Measurements from ENCODE around the gene CRAMP1.

Gene CRAMP1

DNA sequence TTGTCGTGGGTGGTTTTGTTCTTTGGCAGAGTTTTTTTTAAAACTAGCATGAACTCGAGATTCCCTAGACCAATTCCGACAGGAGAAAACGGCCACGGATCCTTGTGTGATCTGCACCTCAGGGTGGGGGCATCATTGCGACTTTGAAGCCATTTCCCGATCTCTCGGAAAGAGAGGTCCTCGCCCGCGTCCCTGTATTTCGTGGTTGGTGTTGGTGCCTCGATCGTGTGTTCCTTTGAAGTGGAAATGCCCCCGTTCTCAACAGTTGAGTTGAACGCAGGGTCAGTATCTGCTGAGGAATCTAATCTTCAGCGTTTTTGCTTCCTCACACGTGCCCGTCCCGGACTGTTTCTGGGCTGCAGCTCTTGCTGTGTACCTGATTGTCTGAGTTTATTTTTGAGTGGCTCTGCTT lies 1.1 kb downstream of the CRAMP1 start:
- no peak overlapping the region for H3K27ac ChIP-seq (ENCODE audit: insufficient read depth, low read depth, low read length, poor library complexity, severe bottlenecking)
- peaks cover 15% of the 10 kb centered on the region for H3K27me3 ChIP-seq (ENCODE audit: control insufficient read depth, insufficient read depth, low read length, poor library complexity, severe bottlenecking)
- peak overlapping the region; percentile 85 for H3K4me3 ChIP-seq (ENCODE audit: insufficient read depth, low read depth, low read length)
- WGBS, 2 experiments = 5 to 6% methylated on average over 20 of the region's 20 CpGs
- no peaks in the 10 kb centered on the region for H3K9me3 ChIP-seq (ENCODE audit: control insufficient read depth, low read length)
- peaks cover 25% of the 10 kb centered on the region for H3K4me1 ChIP-seq (ENCODE audit: control insufficient read depth, insufficient read depth, low read length)
- H3K36me3 ChIP-seq (ENCODE audit: control insufficient read depth, insufficient read depth, low read length) = peaks cover 6% of the 10 kb centered on the region

- H3K27ac ChIP-seq (ENCODE audit: insufficient read depth, low read depth, low read length, poor library complexity, severe bottlenecking) = no peak overlapping the region
- 1% methylated on average over 72 of the region's 72 CpGs for WGBS, 2 experiments
- peak overlapping the region; percentile 85 for H3K4me3 ChIP-seq (ENCODE audit: insufficient read depth, low read depth, low read length)
- H3K9me3 ChIP-seq (ENCODE audit: control insufficient read depth, low read length) = no peaks in the 10 kb centered on the region
- peaks cover 25% of the 10 kb centered on the region for H3K4me1 ChIP-seq (ENCODE audit: control insufficient read depth, insufficient read depth, low read length)
- H3K36me3 ChIP-seq (ENCODE audit: control insufficient read depth, insufficient read depth, low read length) = peaks cover 10% of the 10 kb centered on the region
- peaks cover 15% of the 10 kb centered on the region for H3K27me3 ChIP-seq (ENCODE audit: control insufficient read depth, insufficient read depth, low read length, poor library complexity, severe bottlenecking)
These were observed 1.7 kb downstream of the CRAMP1 start for GRCh38 chr16:1613728-1614455.

- WGBS, 2 experiments = 1% methylated on average over 80 of the region's 80 CpGs
- H3K9me3 ChIP-seq (ENCODE audit: control insufficient read depth, low read length) = no peaks in the 10 kb centered on the region
- H3K4me3 ChIP-seq (ENCODE audit: insufficient read depth, low read depth, low read length) = peak overlapping the region; percentile 85
- peaks cover 20% of the 10 kb centered on the region for H3K4me1 ChIP-seq (ENCODE audit: control insufficient read depth, insufficient read depth, low read length)
- H3K27me3 ChIP-seq (ENCODE audit: control insufficient read depth, insufficient read depth, low read length, poor library complexity, severe bottlenecking) = peaks cover 15% of the 10 kb centered on the region
- H3K36me3 ChIP-seq (ENCODE audit: control insufficient read depth, insufficient read depth, low read length) = peaks cover 10% of the 10 kb centered on the region
- H3K27ac ChIP-seq (ENCODE audit: insufficient read depth, low read depth, low read length, poor library complexity, severe bottlenecking) = no peak overlapping the region
These were observed 2.4 kb downstream of the CRAMP1 start for GRCh38 chr16:1614456-1615102.

DNA sequence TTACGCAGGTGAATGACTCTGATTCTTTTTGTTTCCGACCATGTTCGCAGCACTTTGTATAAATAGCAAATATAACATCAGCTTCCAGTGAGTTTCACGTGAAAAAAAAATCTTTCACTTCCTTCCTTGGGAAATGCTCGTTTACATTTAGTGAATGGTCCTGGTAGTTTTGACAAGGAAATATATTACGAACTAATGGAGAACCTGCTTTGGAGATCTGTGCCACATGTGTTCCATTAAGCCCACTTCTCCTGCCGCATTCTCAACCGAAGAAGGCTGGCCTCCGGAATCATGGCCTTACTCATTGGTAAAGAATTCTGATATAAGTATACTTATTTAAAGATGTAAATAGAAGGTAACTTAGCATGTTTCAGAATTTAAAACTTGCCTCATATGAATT lies 3.6 kb downstream of the CRAMP1 start:
- WGBS, 2 experiments = 95 to 96% methylated on average over 8 to 9 of the region's 9 CpGs

DNA sequence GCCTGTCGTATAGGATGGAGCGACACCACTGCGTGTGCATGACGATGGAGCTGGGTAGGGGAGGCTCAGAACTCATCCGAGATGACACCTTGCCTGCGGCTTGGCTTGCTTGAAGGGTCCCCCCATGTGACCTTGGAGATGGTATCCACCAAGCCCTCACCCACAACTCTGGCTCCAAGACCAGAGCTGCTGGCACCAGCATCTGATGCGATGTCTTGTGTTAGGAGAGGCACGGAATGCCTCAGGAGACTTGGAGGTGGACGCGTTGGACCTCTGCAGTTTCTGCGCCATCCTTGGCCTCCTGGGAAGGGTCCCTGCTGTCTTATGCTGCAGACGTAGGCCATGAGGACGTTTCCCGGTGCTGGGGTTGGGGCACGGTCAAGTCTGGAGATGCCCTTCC lies 7.8 kb downstream of the CRAMP1 start:
- H3K9me3 ChIP-seq (ENCODE audit: control insufficient read depth, low read length) = no peaks in the 10 kb centered on the region
- H3K4me3 ChIP-seq (ENCODE audit: insufficient read depth, low read depth, low read length) = no peak overlapping the region
- 93 to 96% methylated on average over 15 of the region's 15 CpGs for WGBS, 2 experiments
- H3K36me3 ChIP-seq (ENCODE audit: control insufficient read depth, insufficient read depth, low read length) = peaks cover 23% of the 10 kb centered on the region
- H3K4me1 ChIP-seq (ENCODE audit: control insufficient read depth, insufficient read depth, low read length) = peaks cover 12% of the 10 kb centered on the region
- H3K27ac ChIP-seq (ENCODE audit: insufficient read depth, low read depth, low read length, poor library complexity, severe bottlenecking) = no peak overlapping the region
- H3K27me3 ChIP-seq (ENCODE audit: control insufficient read depth, insufficient read depth, low read length, poor library complexity, severe bottlenecking) = no peaks in the 10 kb centered on the region

More for the DNA sequence above, 3.6 kb downstream of the CRAMP1 start:
- Histone ChIP-seq H3K27me3 (ENCODE audit: control insufficient read depth, insufficient read depth, low read length, poor library complexity, severe bottlenecking) (peaks cover 15% of the 10 kb centered on the region), H3K4me1 (ENCODE audit: control insufficient read depth, insufficient read depth, low read length) (peaks cover 20% of the 10 kb centered on the region), H3K27ac (ENCODE audit: insufficient read depth, low read depth, low read length, poor library complexity, severe bottlenecking) (no peak overlapping the region), H3K36me3 (ENCODE audit: control insufficient read depth, insufficient read depth, low read length) (peaks cover 17% of the 10 kb centered on the region), H3K9me3 (ENCODE audit: control insufficient read depth, low read length) (no peaks in the 10 kb centered on the region), H3K4me3 (ENCODE audit: insufficient read depth, low read depth, low read length) (peak overlapping the region; percentile 85)

DNA sequence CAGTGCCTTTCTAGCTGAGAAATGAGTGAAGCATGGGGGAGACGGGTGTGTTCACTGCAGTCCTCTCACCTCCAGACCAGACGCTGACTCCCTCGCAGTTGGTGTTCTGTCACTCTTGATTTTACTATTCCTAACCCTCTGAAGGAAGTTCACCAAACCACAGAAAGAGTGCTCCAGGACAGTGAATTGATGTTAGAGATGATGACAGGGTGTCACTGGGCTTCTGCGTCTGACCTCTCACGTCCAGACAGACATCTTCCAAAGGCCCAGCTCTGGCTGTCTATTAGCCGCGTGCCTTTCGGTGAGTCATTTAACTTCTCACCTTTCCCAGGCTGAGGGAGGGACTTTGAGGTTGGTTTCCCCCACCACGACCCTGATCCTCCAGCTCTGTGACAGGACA lies 8.2 kb downstream of the CRAMP1 start:
- H3K27ac ChIP-seq (ENCODE audit: insufficient read depth, low read depth, low read length, poor library complexity, severe bottlenecking) = no peak overlapping the region
- H3K27me3 ChIP-seq (ENCODE audit: control insufficient read depth, insufficient read depth, low read length, poor library complexity, severe bottlenecking) = no peaks in the 10 kb centered on the region
- peaks cover 23% of the 10 kb centered on the region for H3K36me3 ChIP-seq (ENCODE audit: control insufficient read depth, insufficient read depth, low read length)
- H3K9me3 ChIP-seq (ENCODE audit: control insufficient read depth, low read length) = no peaks in the 10 kb centered on the region
- 93 to 97% methylated on average over 9 of the region's 9 CpGs for WGBS, 2 experiments
- H3K4me1 ChIP-seq (ENCODE audit: control insufficient read depth, insufficient read depth, low read length) = peaks cover 8% of the 10 kb centered on the region
- no peak overlapping the region for H3K4me3 ChIP-seq (ENCODE audit: insufficient read depth, low read depth, low read length)

DNA sequence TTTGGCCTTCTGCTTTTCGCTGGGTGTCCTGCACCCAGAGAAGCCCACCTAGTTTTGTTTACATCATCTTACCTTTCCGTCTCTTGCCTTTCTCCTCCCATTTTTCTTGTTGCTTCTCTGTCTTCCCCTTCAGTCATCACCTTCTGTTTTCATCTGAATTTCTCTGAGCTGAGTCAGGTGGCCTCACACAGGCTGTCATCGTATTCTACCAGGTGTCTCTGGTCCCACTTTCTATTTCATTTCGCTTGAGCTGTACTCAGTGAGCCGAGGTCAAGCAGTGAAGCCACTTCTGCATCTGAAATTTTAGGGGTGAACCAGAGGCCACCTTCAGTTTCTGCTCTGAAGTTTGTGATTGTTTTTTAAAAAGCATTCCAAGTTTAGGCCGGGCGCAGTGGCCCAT lies 9.7 kb downstream of the CRAMP1 start:
- Histone ChIP-seq H3K36me3 (ENCODE audit: control insufficient read depth, insufficient read depth, low read length) (peaks cover 23% of the 10 kb centered on the region), H3K4me1 (ENCODE audit: control insufficient read depth, insufficient read depth, low read length) (peaks cover 2% of the 10 kb centered on the region), H3K4me3 (ENCODE audit: insufficient read depth, low read depth, low read length) (no peak overlapping the region), H3K27ac (ENCODE audit: insufficient read depth, low read depth, low read length, poor library complexity, severe bottlenecking) (no peak overlapping the region), H3K27me3 (ENCODE audit: control insufficient read depth, insufficient read depth, low read length, poor library complexity, severe bottlenecking) (no peaks in the 10 kb centered on the region), H3K9me3 (ENCODE audit: control insufficient read depth, low read length) (no peaks in the 10 kb centered on the region)
- 94 to 95% methylated on average over 7 of the region's 7 CpGs for WGBS, 2 experiments

- Histone ChIP-seq H3K9me3 (ENCODE audit: control insufficient read depth, low read length) (no peaks in the 10 kb centered on the region), H3K27ac (ENCODE audit: insufficient read depth, low read depth, low read length, poor library complexity, severe bottlenecking) (no peak overlapping the region), H3K36me3 (ENCODE audit: control insufficient read depth, insufficient read depth, low read length) (peaks cover under 1% of the 10 kb centered on the region), H3K4me1 (ENCODE audit: control insufficient read depth, insufficient read depth, low read length) (peaks cover 2% of the 10 kb centered on the region), H3K27me3 (ENCODE audit: control insufficient read depth, insufficient read depth, low read length, poor library complexity, severe bottlenecking) (no peaks in the 10 kb centered on the region), H3K4me3 (ENCODE audit: insufficient read depth, low read depth, low read length) (no peak overlapping the region)
- WGBS, 2 experiments = 95 to 97% methylated on average over 6 of the region's 6 CpGs
These were observed 14.2 kb downstream of the CRAMP1 start for GRCh38 chr16:1626327-1626726.

DNA sequence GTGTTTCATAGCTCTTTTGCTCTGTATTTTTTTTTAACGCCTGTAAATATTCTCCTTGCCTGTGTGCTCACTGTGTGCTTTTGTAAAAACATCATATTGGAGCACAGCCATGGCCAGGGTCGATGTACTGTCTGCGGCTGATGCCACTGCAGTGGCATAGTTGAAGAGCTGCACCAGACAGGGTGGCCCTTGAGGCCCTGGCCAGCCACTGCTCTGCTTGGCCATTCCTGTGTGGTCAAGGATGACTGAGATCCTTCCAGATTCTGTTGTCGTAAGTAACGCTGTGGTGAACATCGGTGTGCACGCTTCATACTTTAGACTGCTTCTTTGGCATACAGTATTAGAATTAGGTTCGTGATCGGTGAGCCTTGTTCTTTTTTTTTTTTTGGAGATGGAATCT lies 14.6 kb downstream of the CRAMP1 start:
- 95 to 98% methylated on average over 9 of the region's 9 CpGs for WGBS, 2 experiments
- Histone ChIP-seq H3K9me3 (ENCODE audit: control insufficient read depth, low read length) (no peaks in the 10 kb centered on the region), H3K27me3 (ENCODE audit: control insufficient read depth, insufficient read depth, low read length, poor library complexity, severe bottlenecking) (no peaks in the 10 kb centered on the region), H3K4me3 (ENCODE audit: insufficient read depth, low read depth, low read length) (no peak overlapping the region), H3K4me1 (ENCODE audit: control insufficient read depth, insufficient read depth, low read length) (peaks cover 2% of the 10 kb centered on the region), H3K36me3 (ENCODE audit: control insufficient read depth, insufficient read depth, low read length) (no peaks in the 10 kb centered on the region), H3K27ac (ENCODE audit: insufficient read depth, low read depth, low read length, poor library complexity, severe bottlenecking) (no peak overlapping the region)

- WGBS, 2 experiments = 94 to 95% methylated on average over 20 of the region's 20 CpGs
- Histone ChIP-seq H3K36me3 (ENCODE audit: control insufficient read depth, insufficient read depth, low read length) (peaks cover 20% of the 10 kb centered on the region), H3K4me3 (ENCODE audit: insufficient read depth, low read depth, low read length) (no peak overlapping the region)
These were observed 18.5 kb downstream of the CRAMP1 start for GRCh38 chr16:1630450-1631213.

More at GRCh38 chr16:1630450-1631213, 18.5 kb downstream of the CRAMP1 start:
- Histone ChIP-seq H3K9me3 (ENCODE audit: control insufficient read depth, low read length) (no peaks in the 10 kb centered on the region), H3K4me1 (ENCODE audit: control insufficient read depth, insufficient read depth, low read length) (no peaks in the 10 kb centered on the region), H3K27ac (ENCODE audit: insufficient read depth, low read depth, low read length, poor library complexity, severe bottlenecking) (no peak overlapping the region), H3K27me3 (ENCODE audit: control insufficient read depth, insufficient read depth, low read length, poor library complexity, severe bottlenecking) (no peaks in the 10 kb centered on the region)
